ENCODE measurements around the gene UFSP2. TPM values are rescaled to one million over a fixed set of nuclear protein-coding genes. Genes with fewer than 3 reads are reported as not detected.

The UFSP2 gene
- total RNA-seq, 1 experiment from 2014 or later = 19.0 TPM

DNA sequence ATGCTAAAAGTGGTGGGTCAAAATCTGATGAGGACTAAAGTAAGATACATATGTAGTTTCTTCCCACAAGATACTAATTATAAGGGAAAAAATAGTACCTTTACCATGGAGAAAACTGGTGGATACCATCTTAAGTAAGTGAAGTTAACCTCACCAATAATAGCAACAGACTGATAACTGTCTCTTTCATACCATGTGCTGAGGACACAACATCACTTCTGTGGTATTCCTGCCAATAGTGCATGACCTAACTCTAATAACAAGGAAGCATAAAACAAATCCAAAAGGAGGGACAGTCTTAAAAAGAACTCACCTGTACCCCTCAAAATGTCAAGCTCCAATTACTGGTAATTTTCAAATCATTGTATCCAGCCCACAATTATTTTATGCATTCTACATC is 8.8 kb downstream of the UFSP2 start:
- no peaks in the 10 kb centered on the region for H3K4me1 ChIP-seq (ENCODE audit: low read length)
- no peaks in the 10 kb centered on the region for H4K20me1 ChIP-seq (ENCODE audit: insufficient read depth, low read depth, low read length)
- H3K4me2 ChIP-seq (ENCODE audit: low read depth, low read length, poor library complexity, severe bottlenecking) = no peak overlapping the region
- H3K27me3 ChIP-seq (ENCODE audit: low read length) = no peaks in the 10 kb centered on the region
- H3K79me2 ChIP-seq (ENCODE audit: low read length) = no peaks in the 10 kb centered on the region
- no peaks in the 10 kb centered on the region for H3K9me2 ChIP-seq (replicated peaks; ENCODE audit: insufficient read depth, low read length)
- H3K9ac ChIP-seq (ENCODE audit: low read length) = no peak overlapping the region
- H3K27ac ChIP-seq (ENCODE audit: low read length) = no peak overlapping the region
- no peak overlapping the region for H2AFZ ChIP-seq (ENCODE audit: low read length)
- H3K9me3 ChIP-seq (ENCODE audit: low read length) = no peaks in the 10 kb centered on the region
- H3K36me3 ChIP-seq (ENCODE audit: insufficient read depth, low read length) = no peaks in the 10 kb centered on the region
- H3K4me3 ChIP-seq (ENCODE audit: low read length) = no peak overlapping the region
- no peak for DNase-seq

DNA sequence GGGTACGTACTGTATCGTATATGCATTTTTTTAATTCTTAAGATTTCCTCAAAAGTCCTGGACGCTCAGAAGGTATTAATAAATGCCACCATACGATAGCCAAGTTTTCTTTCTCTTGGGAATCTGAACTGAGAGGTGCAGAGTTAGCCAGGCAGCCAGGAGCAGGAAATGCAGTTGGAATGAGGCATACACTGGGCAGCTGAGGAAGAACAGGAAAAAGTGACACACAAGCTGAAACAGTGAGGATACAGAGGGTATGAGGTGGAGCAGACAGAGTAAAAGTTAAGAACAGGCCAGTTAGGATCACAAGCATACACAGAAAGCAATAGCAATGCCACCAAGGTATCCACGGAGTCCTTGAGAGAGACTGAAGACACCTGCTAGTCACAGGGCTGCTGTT is 13.4 kb downstream of the UFSP2 start:
- no peaks in the 10 kb centered on the region for H3K36me3 ChIP-seq (ENCODE audit: insufficient read depth, low read length)
- DNase-seq = no peak
- no peaks in the 10 kb centered on the region for H3K9me3 ChIP-seq (ENCODE audit: low read length)
- no peak overlapping the region for H3K4me3 ChIP-seq (ENCODE audit: low read length)
- no peaks in the 10 kb centered on the region for H3K27me3 ChIP-seq (ENCODE audit: low read length)
- no peak overlapping the region for H3K9ac ChIP-seq (ENCODE audit: low read length)
- H3K79me2 ChIP-seq (ENCODE audit: low read length) = no peaks in the 10 kb centered on the region
- no peaks in the 10 kb centered on the region for H3K9me2 ChIP-seq (replicated peaks; ENCODE audit: insufficient read depth, low read length)
- H3K27ac ChIP-seq (ENCODE audit: low read length) = no peak overlapping the region
- H2AFZ ChIP-seq (ENCODE audit: low read length) = no peak overlapping the region
- no peak overlapping the region for H3K4me2 ChIP-seq (ENCODE audit: low read depth, low read length, poor library complexity, severe bottlenecking)
- no peaks in the 10 kb centered on the region for H3K4me1 ChIP-seq (ENCODE audit: low read length)
- no peaks in the 10 kb centered on the region for H4K20me1 ChIP-seq (ENCODE audit: insufficient read depth, low read depth, low read length)

DNA sequence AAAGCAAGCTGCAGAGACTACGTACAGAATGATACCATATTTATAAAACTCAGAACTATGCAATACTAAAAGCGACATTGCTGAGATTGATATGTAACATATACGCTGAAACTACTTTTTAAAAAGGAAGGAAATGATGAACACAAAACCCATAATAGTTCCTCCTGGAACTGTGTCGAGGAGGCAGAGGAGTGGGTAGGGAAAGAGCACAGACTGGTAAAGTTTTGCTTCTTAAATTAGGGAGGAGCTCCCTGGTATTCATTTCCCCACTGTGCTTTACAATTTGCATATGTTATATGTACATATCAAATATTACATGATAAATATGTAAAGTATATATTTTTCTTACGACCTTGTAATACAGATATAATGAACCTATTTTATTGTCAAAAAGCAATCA is 13.9 kb downstream of the UFSP2 start:
- Histone ChIP-seq H3K79me2 (ENCODE audit: low read length) (no peaks in the 10 kb centered on the region), H3K9me3 (ENCODE audit: low read length) (no peaks in the 10 kb centered on the region), H3K4me2 (ENCODE audit: low read depth, low read length, poor library complexity, severe bottlenecking) (no peak overlapping the region), H3K27me3 (ENCODE audit: low read length) (no peaks in the 10 kb centered on the region), H4K20me1 (ENCODE audit: insufficient read depth, low read depth, low read length) (no peaks in the 10 kb centered on the region), H2AFZ (ENCODE audit: low read length) (no peak overlapping the region), H3K9me2 (replicated peaks; ENCODE audit: insufficient read depth, low read length) (no peaks in the 10 kb centered on the region), H3K4me1 (ENCODE audit: low read length) (no peaks in the 10 kb centered on the region), H3K27ac (ENCODE audit: low read length) (no peak overlapping the region), H3K9ac (ENCODE audit: low read length) (no peak overlapping the region), H3K4me3 (ENCODE audit: low read length) (no peak overlapping the region), H3K36me3 (ENCODE audit: insufficient read depth, low read length) (no peaks in the 10 kb centered on the region)
- no peak for DNase-seq

- no peak overlapping the region for H3K9ac ChIP-seq (ENCODE audit: low read length)
- no peaks in the 10 kb centered on the region for H3K9me3 ChIP-seq (ENCODE audit: low read length)
- no peak overlapping the region for H2AFZ ChIP-seq (ENCODE audit: low read length)
- no peak overlapping the region for H3K4me2 ChIP-seq (ENCODE audit: low read depth, low read length, poor library complexity, severe bottlenecking)
- H3K9me2 ChIP-seq (replicated peaks; ENCODE audit: insufficient read depth, low read length) = no peaks in the 10 kb centered on the region
- no peak for DNase-seq
- H3K36me3 ChIP-seq (ENCODE audit: insufficient read depth, low read length) = no peaks in the 10 kb centered on the region
- H3K4me3 ChIP-seq (ENCODE audit: low read length) = no peak overlapping the region
- H3K27me3 ChIP-seq (ENCODE audit: low read length) = no peaks in the 10 kb centered on the region
- no peaks in the 10 kb centered on the region for H4K20me1 ChIP-seq (ENCODE audit: insufficient read depth, low read depth, low read length)
- H3K4me1 ChIP-seq (ENCODE audit: low read length) = peaks cover 11% of the 10 kb centered on the region
- H3K27ac ChIP-seq (ENCODE audit: low read length) = no peak overlapping the region
- no peaks in the 10 kb centered on the region for H3K79me2 ChIP-seq (ENCODE audit: low read length)
Measured at GRCh38 chr4:185408432-185408831, 17.3 kb downstream of the UFSP2 start.

DNA sequence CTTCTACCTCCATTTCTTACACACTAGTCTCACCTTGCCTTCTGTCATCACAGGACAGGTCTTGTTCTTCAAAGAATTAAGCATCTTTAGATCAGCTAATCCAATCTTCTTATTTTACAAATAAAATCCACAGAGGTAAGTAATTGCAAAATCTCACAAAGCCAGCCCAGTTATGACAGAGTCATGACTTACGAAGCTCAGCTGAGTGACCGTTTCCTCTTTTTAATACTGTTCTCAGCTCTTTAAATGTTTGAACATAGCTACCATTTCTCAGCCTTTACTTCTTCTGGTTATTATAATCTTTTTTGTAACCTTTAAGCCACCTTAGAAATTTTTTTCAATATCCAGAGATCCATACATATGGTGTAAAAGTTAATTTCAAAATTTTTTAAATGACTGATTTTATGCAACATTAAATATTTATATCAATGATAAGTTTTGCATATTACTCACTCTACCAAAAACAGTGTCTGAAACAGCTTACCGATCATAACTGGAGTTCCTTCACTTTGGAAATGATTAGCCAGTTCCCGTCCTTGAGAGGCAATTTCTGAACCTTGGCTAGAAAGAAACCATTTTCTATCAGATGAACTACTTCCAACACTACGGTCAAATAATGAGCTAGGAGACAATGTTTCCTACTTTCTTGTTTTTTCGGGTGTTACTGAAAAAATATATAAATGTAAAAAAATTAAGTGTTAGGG is 20.3 kb downstream of the UFSP2 start:
- Histone ChIP-seq H3K4me1 (ENCODE audit: low read length) (peaks cover 11% of the 10 kb centered on the region), H3K9ac (ENCODE audit: low read length) (no peak overlapping the region), H3K9me3 (ENCODE audit: low read length) (no peaks in the 10 kb centered on the region), H3K36me3 (ENCODE audit: insufficient read depth, low read length) (no peaks in the 10 kb centered on the region), H3K27me3 (ENCODE audit: low read length) (no peaks in the 10 kb centered on the region), H3K4me3 (ENCODE audit: low read length) (no peak overlapping the region), H3K9me2 (replicated peaks; ENCODE audit: insufficient read depth, low read length) (no peaks in the 10 kb centered on the region), H3K4me2 (ENCODE audit: low read depth, low read length, poor library complexity, severe bottlenecking) (no peak overlapping the region), H4K20me1 (ENCODE audit: insufficient read depth, low read depth, low read length) (no peaks in the 10 kb centered on the region), H2AFZ (ENCODE audit: low read length) (no peak overlapping the region), H3K79me2 (ENCODE audit: low read length) (no peaks in the 10 kb centered on the region), H3K27ac (ENCODE audit: low read length) (peak overlapping the region; percentile 53)
- no peak for DNase-seq

DNA sequence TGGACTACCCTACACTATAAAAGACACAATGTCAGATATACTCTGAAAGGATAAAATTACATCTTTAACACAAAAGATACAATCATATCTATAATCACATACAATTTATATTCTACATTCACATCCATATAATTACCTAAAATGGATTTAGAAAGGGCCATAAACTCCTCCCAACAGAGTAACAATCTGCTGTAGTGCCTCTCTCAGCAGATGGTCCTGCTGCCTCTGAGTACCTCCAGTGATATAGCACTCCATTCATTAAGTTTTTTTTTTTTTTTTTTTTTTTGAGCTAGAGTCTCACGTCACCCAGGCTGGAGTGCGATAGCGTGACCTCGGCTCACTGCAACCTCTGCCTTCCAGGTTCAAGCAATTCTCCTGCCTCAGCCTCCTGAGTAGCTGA is 21.7 kb downstream of the UFSP2 start:
- peaks cover 14% of the 10 kb centered on the region for H3K4me1 ChIP-seq (ENCODE audit: low read length)
- H3K9ac ChIP-seq (ENCODE audit: low read length) = no peak overlapping the region
- no peak overlapping the region for H3K4me3 ChIP-seq (ENCODE audit: low read length)
- peaks cover 5% of the 10 kb centered on the region; the same call in 1 of the 2 replicates for H3K36me3 ChIP-seq (ENCODE audit: insufficient read depth, low read length)
- DNase-seq = no peak
- no peaks in the 10 kb centered on the region for H3K9me3 ChIP-seq (ENCODE audit: low read length)
- H3K27ac ChIP-seq (ENCODE audit: low read length) = no peak overlapping the region
- no peaks in the 10 kb centered on the region for H3K9me2 ChIP-seq (replicated peaks; ENCODE audit: insufficient read depth, low read length)
- no peak overlapping the region for H2AFZ ChIP-seq (ENCODE audit: low read length)
- no peaks in the 10 kb centered on the region for H3K79me2 ChIP-seq (ENCODE audit: low read length)
- H3K27me3 ChIP-seq (ENCODE audit: low read length) = no peaks in the 10 kb centered on the region
- H3K4me2 ChIP-seq (ENCODE audit: low read depth, low read length, poor library complexity, severe bottlenecking) = no peak overlapping the region
- H4K20me1 ChIP-seq (ENCODE audit: insufficient read depth, low read depth, low read length) = no peaks in the 10 kb centered on the region

DNA sequence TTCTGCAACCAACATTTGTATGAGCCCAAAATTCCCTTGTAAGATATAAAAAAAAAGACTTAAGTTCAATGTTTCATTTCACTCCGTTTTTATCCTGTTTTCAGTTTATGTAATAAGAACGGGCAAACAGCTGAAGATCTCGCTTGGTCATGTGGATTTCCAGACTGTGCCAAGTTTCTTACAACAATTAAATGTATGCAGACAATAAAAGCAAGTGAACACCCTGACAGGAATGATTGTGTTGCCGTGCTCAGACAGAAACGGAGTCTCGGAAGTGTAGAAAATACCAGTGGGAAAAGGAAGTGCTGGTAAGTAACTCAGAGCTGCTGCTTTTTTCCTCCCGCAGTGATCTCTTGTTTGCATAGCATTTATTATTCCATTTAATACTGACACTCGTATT is 26.3 kb downstream of the UFSP2 start:
- no peaks in the 10 kb centered on the region for H3K9me2 ChIP-seq (replicated peaks; ENCODE audit: insufficient read depth, low read length)
- H3K9me3 ChIP-seq (ENCODE audit: low read length) = no peaks in the 10 kb centered on the region
- H3K79me2 ChIP-seq (ENCODE audit: low read length) = no peaks in the 10 kb centered on the region; the same call in 1 of the 2 replicates
- H4K20me1 ChIP-seq (ENCODE audit: insufficient read depth, low read depth, low read length) = no peaks in the 10 kb centered on the region
- H3K9ac ChIP-seq (ENCODE audit: low read length) = no peak overlapping the region
- peaks cover 30% of the 10 kb centered on the region for H3K4me1 ChIP-seq (ENCODE audit: low read length)
- H3K27ac ChIP-seq (ENCODE audit: low read length) = no peak overlapping the region
- H2AFZ ChIP-seq (ENCODE audit: low read length) = no peak overlapping the region
- H3K4me3 ChIP-seq (ENCODE audit: low read length) = no peak overlapping the region
- no peak for DNase-seq
- no peak overlapping the region for H3K4me2 ChIP-seq (ENCODE audit: low read depth, low read length, poor library complexity, severe bottlenecking)
- H3K27me3 ChIP-seq (ENCODE audit: low read length) = no peaks in the 10 kb centered on the region
- H3K36me3 ChIP-seq (ENCODE audit: insufficient read depth, low read length) = peaks cover 5% of the 10 kb centered on the region; the same call in 1 of the 2 replicates

DNA sequence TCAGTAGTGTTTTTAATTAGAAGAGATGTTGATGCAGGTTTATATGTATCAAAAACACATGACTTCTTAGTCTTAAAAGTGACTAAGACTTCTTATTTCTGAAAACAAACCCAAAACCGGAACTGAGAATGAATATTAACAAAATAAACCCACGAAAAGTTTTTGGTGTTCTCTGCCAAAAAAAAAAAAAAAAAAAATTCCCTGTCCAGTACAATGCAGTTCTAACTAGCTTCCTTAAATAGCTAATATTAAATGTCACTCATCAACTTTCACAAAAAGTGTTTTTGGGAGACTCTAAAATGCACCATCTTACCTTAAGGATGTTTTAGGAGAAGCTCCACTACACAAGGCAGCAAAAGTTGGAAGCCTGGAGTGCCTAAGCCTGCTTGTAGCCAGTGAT is 27.1 kb downstream of the UFSP2 start:
- Histone ChIP-seq H3K27me3 (ENCODE audit: low read length) (no peaks in the 10 kb centered on the region), H3K9ac (ENCODE audit: low read length) (no peak overlapping the region), H4K20me1 (ENCODE audit: insufficient read depth, low read depth, low read length) (no peaks in the 10 kb centered on the region), H3K79me2 (ENCODE audit: low read length) (no peaks in the 10 kb centered on the region; the same call in 1 of the 2 replicates), H3K4me1 (ENCODE audit: low read length) (peaks cover 38% of the 10 kb centered on the region), H3K4me2 (ENCODE audit: low read depth, low read length, poor library complexity, severe bottlenecking) (no peak overlapping the region), H3K9me3 (ENCODE audit: low read length) (no peaks in the 10 kb centered on the region), H3K9me2 (replicated peaks; ENCODE audit: insufficient read depth, low read length) (no peaks in the 10 kb centered on the region), H3K27ac (ENCODE audit: low read length) (no peak overlapping the region), H3K4me3 (ENCODE audit: low read length) (no peak overlapping the region; the same call in 1 of the 2 replicates), H3K36me3 (ENCODE audit: insufficient read depth, low read length) (peaks cover 5% of the 10 kb centered on the region; the same call in 1 of the 2 replicates), H2AFZ (ENCODE audit: low read length) (no peak overlapping the region)
- DNase-seq = no peak
